SK-N-SH treated with all-trans-retinoic acid at 6 μM for 48 hours (cell line): ENCODE data around the gene MYO18A.
A peak's percentile ranks its signal among the peaks of the same experiment; 100 is the strongest.

ENCODE experiments used
- ATAC-seq: fragments of 200-7000 bp; cut with Tn5 transposase; 3 replicates; pipeline ENCODE4 v1.9.1; 2020; ENCODE audit warnings: mild to moderate bottlenecking, moderate library complexity
- ARNTL ChIP-seq: fragments of 450-650 bp; formaldehyde crosslinking; IDR thresholded peaks from 2 replicates; pipeline ENCODE4 v1.5.0; 2020; ENCODE audit warnings: low read depth, mild to moderate bottlenecking, moderate library complexity, borderline replicate concordance
- BACH2 ChIP-seq: fragments of 250-450 bp; sonication (Bioruptor Pico); IDR thresholded peaks from 2 replicates; pipeline ENCODE4 v1.9.0; 2021; ENCODE audit warnings: mild to moderate bottlenecking, borderline replicate concordance
- ESRRG ChIP-seq: fragments of 250-450 bp; sonication (Bioruptor Pico); IDR thresholded peaks from 2 replicates; pipeline ENCODE4 v1.6.1; 2021; ENCODE audit warnings: mild to moderate bottlenecking
- GLIS3 ChIP-seq: fragments of 250-450 bp; sonication (Bioruptor Pico); IDR thresholded peaks from 2 replicates; pipeline ENCODE4 v1.5.0; 2020; ENCODE audit warnings: mild to moderate bottlenecking, moderate library complexity
- ISL1 ChIP-seq: fragments of 250-450 bp; sonication (Bioruptor Pico); IDR thresholded peaks from 2 replicates; pipeline ENCODE4 v2.1.2; 2022; ENCODE audit warnings: mild to moderate bottlenecking, moderate library complexity
- OSR1 ChIP-seq: fragments of 250-450 bp; sonication (Bioruptor Pico); IDR thresholded peaks from 2 replicates; pipeline ENCODE4 v1.8.0; 2022; ENCODE audit warnings: moderate library complexity, mild to moderate bottlenecking, inconsistent platforms
- PPARA ChIP-seq: fragments of 250-450 bp; sonication (Bioruptor Pico); IDR thresholded peaks from 2 replicates; pipeline ENCODE4 v1.5.0; 2020; ENCODE audit warnings: mild to moderate bottlenecking, borderline replicate concordance
- SNAI2 ChIP-seq: fragments of 250-450 bp; sonication (Bioruptor Pico); IDR thresholded peaks from 2 replicates; pipeline ENCODE4 v1.5.0; 2020; ENCODE audit warnings: mild to moderate bottlenecking, moderate library complexity
- TCF4 ChIP-seq: fragments of 250-450 bp; sonication (Bioruptor Pico); IDR thresholded peaks from 2 replicates; pipeline ENCODE4 v1.8.0; 2021; ENCODE audit warnings: mild to moderate bottlenecking, moderate library complexity, borderline replicate concordance
- TOX ChIP-seq: fragments of 250-450 bp; sonication (Bioruptor Pico); IDR thresholded peaks from 2 replicates; pipeline ENCODE4 v1.8.0; 2021; ENCODE audit warnings: mild to moderate bottlenecking, moderate library complexity, borderline replicate concordance
- ZFP3 ChIP-seq: fragments of 250-450 bp; sonication (Bioruptor Pico); IDR thresholded peaks from 2 replicates; pipeline ENCODE4 v1.5.0; 2020; ENCODE audit warnings: mild to moderate bottlenecking, moderate library complexity
- ZFP30 ChIP-seq: fragments of 450-650 bp; formaldehyde crosslinking; IDR thresholded peaks from 2 replicates; pipeline ENCODE4 v1.5.0; 2022; ENCODE audit warnings: mild to moderate bottlenecking, moderate library complexity
- ZNF565 ChIP-seq: fragments of 450-650 bp; formaldehyde crosslinking; conservative IDR thresholded peaks from 2 replicates; pipeline ENCODE4 v1.5.0; 2020; ENCODE audit warnings: low read depth, mild to moderate bottlenecking, moderate library complexity
- ZNF70 ChIP-seq: fragments of 450-650 bp; formaldehyde crosslinking; IDR thresholded peaks from 2 replicates; pipeline ENCODE4 v1.5.0; 2020; ENCODE audit warnings: mild to moderate bottlenecking, moderate library complexity
- ZNF8 ChIP-seq: fragments of 450-650 bp; formaldehyde crosslinking; IDR thresholded peaks from 2 replicates; pipeline ENCODE4 v1.5.0; 2020; ENCODE audit warnings: mild to moderate bottlenecking, moderate library complexity
- TF ChIP-seq, protein P1 (sequence below): fragments of 250-450 bp; sonication (Bioruptor Pico); IDR thresholded peaks from 2 replicates; pipeline ENCODE4 v1.5.0; 2020; ENCODE audit warnings: mild to moderate bottlenecking, moderate library complexity
- TF ChIP-seq, protein P2 (sequence below): fragments of 250-450 bp; sonication (Bioruptor Pico); IDR thresholded peaks from 2 replicates; pipeline ENCODE4 v1.8.0; 2020; ENCODE audit warnings: mild to moderate bottlenecking, moderate library complexity, borderline replicate concordance
- TF ChIP-seq, protein P3 (sequence below): fragments of 250-450 bp; sonication (Bioruptor Pico); IDR thresholded peaks from 2 replicates; pipeline ENCODE4 v1.8.0; 2021; ENCODE audit warnings: low read depth, mild to moderate bottlenecking, moderate library complexity, borderline replicate concordance
- TF ChIP-seq, protein P4 (sequence below): fragments of 250-450 bp; sonication (Bioruptor Pico); IDR thresholded peaks from 2 replicates; pipeline ENCODE4 v1.5.1; 2020; ENCODE audit warnings: low read depth, mild to moderate bottlenecking, moderate library complexity
- TF ChIP-seq, protein P5 (sequence below): fragments of 250-450 bp; sonication (Bioruptor Pico); IDR thresholded peaks from 2 replicates; pipeline ENCODE4 v1.5.1; 2021; ENCODE audit warnings: mild to moderate bottlenecking, moderate library complexity

The MYO18A gene

DNA sequence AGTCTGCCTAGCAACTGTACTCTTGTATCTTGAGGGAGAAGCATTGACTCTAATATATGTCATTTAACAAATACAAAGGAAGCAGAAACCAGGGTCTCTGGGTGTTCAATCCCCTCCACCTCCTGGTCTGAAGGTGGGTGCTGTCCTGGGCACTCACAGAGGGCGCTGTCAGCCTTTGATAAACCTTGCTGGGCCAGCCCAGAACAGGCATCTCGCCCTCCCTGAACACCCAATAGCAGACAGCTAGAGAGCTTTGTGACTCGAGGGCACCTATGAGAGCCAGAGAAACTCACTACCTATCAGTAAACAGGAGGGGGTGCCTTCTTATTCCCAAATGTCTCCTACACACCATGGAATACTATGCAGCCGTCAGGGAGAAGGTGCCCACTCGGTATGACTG lies 143.6 kb downstream of the MYO18A start:
- no peak for ATAC-seq
- TF ChIP-seq ZNF8 (CRISPR knock-in tag): no peak
- no peak for TF ChIP-seq ZNF70 (CRISPR knock-in tag)
- TF ChIP-seq, protein P1, sequence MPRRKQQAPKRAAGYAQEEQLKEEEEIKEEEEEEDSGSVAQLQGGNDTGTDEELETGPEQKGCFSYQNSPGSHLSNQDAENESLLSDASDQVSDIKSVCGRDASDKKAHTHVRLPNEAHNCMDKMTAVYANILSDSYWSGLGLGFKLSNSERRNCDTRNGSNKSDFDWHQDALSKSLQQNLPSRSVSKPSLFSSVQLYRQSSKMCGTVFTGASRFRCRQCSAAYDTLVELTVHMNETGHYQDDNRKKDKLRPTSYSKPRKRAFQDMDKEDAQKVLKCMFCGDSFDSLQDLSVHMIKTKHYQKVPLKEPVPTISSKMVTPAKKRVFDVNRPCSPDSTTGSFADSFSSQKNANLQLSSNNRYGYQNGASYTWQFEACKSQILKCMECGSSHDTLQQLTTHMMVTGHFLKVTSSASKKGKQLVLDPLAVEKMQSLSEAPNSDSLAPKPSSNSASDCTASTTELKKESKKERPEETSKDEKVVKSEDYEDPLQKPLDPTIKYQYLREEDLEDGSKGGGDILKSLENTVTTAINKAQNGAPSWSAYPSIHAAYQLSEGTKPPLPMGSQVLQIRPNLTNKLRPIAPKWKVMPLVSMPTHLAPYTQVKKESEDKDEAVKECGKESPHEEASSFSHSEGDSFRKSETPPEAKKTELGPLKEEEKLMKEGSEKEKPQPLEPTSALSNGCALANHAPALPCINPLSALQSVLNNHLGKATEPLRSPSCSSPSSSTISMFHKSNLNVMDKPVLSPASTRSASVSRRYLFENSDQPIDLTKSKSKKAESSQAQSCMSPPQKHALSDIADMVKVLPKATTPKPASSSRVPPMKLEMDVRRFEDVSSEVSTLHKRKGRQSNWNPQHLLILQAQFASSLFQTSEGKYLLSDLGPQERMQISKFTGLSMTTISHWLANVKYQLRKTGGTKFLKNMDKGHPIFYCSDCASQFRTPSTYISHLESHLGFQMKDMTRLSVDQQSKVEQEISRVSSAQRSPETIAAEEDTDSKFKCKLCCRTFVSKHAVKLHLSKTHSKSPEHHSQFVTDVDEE (CRISPR knock-in tag): no peak
- TF ChIP-seq SNAI2 (CRISPR knock-in tag): no peak
- TF ChIP-seq ESRRG (CRISPR knock-in tag): no peak
- no peak for TF ChIP-seq ZFP30 (CRISPR knock-in tag)
- TF ChIP-seq ZNF565 (CRISPR knock-in tag): no peak
- TF ChIP-seq TOX (CRISPR knock-in tag): no peak
- no peak for TF ChIP-seq ZFP3 (CRISPR knock-in tag)
- no peak for TF ChIP-seq TCF4 (CRISPR knock-in tag)

DNA sequence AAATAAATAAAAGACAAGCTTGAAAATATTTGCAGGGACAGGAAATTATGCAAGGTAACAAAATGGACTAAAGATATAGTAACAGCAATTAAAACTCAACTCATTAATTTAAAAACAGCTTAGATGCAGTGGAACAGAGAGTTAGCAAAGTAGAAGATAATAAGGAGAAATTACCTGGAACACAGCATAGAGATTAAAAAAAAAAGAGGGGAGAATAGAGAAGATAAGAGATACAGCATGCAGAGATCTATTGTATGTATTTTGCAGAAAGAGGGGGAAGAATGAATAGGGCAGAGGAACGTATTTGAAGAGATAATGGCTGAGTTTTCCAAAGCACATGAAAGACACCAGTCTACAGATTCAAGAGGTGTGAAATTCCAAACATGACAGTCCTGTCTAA lies 145.7 kb downstream of the MYO18A start:
- no peak for ATAC-seq
- TF ChIP-seq ARNTL (CRISPR knock-in tag) (no peak), OSR1 (no peak), ZFP30 (CRISPR knock-in tag) (peak; percentile 100)
- TF ChIP-seq, protein P1 (CRISPR knock-in tag): no peak

DNA sequence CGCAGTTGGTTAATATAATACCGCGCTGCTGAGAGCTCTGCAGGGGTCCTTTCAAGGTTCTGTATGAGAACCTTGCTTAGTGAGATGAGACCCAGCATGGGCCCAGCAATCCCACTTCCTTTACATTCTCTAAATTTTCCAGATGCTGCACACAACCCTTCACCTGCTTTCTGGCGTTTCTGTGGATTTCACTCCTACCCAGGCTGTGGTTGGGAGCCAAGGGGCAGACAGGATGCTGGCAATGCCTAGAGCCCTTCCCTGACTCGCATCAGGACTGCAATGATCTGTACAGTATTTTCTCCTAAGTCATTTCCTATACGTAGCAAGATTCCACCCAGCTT lies 147.4 kb downstream of the MYO18A start:
- TF ChIP-seq, protein P2, sequence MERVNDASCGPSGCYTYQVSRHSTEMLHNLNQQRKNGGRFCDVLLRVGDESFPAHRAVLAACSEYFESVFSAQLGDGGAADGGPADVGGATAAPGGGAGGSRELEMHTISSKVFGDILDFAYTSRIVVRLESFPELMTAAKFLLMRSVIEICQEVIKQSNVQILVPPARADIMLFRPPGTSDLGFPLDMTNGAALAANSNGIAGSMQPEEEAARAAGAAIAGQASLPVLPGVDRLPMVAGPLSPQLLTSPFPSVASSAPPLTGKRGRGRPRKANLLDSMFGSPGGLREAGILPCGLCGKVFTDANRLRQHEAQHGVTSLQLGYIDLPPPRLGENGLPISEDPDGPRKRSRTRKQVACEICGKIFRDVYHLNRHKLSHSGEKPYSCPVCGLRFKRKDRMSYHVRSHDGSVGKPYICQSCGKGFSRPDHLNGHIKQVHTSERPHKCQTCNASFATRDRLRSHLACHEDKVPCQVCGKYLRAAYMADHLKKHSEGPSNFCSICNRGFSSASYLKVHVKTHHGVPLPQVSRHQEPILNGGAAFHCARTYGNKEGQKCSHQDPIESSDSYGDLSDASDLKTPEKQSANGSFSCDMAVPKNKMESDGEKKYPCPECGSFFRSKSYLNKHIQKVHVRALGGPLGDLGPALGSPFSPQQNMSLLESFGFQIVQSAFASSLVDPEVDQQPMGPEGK (CRISPR knock-in tag): no peak
- ATAC-seq: no peak

DNA sequence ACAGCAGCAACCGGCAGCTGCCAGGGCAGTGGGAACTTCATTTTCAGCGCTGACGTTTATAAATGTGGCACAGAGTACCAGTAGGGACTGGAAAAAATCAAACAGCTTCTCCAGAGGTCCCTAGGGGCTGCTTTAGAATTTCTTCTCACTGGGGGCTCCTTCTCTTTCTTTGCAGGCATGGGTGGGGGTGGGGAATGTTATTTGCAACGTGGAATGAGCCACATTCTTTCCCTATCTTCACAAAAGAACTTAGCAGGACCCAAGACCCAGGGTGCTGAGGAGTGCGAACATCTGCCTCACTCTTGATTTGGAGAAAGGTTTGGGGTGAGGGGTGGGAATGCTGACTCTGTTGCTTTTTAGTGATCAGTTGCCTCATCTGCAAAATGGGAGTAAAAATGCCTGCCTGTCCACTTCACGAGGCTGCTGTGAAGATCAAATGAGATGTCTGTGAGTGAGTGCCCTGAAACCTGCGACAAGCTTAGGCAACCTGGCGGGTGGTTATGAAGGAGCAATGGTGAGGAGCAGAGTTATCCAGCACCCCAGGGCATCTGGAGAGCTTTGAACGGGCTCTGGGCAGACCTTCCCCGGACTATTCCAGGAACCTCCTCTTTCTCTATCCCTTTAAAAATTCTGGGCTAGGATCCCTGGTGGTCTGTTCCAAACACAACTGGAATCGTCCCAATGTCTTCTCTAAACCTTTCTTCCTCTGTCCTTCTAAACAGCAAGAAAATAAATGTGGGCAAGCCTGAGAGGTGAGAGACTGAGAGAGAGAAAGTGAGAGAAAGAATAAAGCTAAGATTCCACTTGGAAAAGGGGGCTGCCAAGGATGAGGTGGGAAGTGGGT lies 148.0 kb downstream of the MYO18A start:
- ATAC-seq: no peak
- TF ChIP-seq ZNF70 (CRISPR knock-in tag): no peak
- no peak for TF ChIP-seq SNAI2 (CRISPR knock-in tag)
- TF ChIP-seq, protein P1 (CRISPR knock-in tag): no peak
- no peak for TF ChIP-seq GLIS3 (CRISPR knock-in tag)
- TF ChIP-seq ISL1: no peak
- no peak for TF ChIP-seq ZFP30 (CRISPR knock-in tag)
- TF ChIP-seq, protein P3, sequence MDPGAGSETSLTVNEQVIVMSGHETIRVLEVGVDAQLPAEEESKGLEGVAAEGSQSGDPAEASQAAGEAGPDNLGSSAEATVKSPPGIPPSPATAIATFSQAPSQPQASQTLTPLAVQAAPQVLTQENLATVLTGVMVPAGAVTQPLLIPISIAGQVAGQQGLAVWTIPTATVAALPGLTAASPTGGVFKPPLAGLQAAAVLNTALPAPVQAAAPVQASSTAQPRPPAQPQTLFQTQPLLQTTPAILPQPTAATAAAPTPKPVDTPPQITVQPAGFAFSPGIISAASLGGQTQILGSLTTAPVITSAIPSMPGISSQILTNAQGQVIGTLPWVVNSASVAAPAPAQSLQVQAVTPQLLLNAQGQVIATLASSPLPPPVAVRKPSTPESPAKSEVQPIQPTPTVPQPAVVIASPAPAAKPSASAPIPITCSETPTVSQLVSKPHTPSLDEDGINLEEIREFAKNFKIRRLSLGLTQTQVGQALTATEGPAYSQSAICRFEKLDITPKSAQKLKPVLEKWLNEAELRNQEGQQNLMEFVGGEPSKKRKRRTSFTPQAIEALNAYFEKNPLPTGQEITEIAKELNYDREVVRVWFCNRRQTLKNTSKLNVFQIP: no peak
- TF ChIP-seq BACH2 (CRISPR knock-in tag): no peak
- no peak for TF ChIP-seq PPARA
- TF ChIP-seq ESRRG (CRISPR knock-in tag): no peak
- TF ChIP-seq OSR1: no peak
- TF ChIP-seq, protein P4, sequence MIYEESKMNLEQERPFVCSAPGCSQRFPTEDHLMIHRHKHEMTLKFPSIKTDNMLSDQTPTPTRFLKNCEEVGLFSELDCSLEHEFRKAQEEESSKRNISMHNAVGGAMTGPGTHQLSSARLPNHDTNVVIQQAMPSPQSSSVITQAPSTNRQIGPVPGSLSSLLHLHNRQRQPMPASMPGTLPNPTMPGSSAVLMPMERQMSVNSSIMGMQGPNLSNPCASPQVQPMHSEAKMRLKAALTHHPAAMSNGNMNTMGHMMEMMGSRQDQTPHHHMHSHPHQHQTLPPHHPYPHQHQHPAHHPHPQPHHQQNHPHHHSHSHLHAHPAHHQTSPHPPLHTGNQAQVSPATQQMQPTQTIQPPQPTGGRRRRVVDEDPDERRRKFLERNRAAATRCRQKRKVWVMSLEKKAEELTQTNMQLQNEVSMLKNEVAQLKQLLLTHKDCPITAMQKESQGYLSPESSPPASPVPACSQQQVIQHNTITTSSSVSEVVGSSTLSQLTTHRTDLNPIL: no peak
- TF ChIP-seq, protein P5, sequence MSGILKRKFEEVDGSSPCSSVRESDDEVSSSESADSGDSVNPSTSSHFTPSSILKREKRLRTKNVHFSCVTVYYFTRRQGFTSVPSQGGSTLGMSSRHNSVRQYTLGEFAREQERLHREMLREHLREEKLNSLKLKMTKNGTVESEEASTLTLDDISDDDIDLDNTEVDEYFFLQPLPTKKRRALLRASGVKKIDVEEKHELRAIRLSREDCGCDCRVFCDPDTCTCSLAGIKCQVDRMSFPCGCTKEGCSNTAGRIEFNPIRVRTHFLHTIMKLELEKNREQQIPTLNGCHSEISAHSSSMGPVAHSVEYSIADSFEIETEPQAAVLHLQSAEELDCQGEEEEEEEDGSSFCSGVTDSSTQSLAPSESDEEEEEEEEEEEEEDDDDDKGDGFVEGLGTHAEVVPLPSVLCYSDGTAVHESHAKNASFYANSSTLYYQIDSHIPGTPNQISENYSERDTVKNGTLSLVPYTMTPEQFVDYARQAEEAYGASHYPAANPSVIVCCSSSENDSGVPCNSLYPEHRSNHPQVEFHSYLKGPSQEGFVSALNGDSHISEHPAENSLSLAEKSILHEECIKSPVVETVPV (CRISPR knock-in tag): no peak
- no peak for TF ChIP-seq ZNF565 (CRISPR knock-in tag)
